HL-60 (cell line): Measurements from ENCODE around the gene CATSPER4.

Experiments
- SPI1 ChIP-seq: IDR thresholded peaks from 2 replicates; pipeline ENCODE4 v1.6.1; 2012; ENCODE audit warnings: low read depth, mild to moderate bottlenecking, borderline replicate concordance
- TF ChIP-seq, protein P1 (sequence below): IDR thresholded peaks from one replicate; pipeline ENCODE4 v1.5.1; 2011; ENCODE audit warnings: low read length, control low read depth, inconsistent platforms; ENCODE audit not compliant: insufficient read depth

DNA sequence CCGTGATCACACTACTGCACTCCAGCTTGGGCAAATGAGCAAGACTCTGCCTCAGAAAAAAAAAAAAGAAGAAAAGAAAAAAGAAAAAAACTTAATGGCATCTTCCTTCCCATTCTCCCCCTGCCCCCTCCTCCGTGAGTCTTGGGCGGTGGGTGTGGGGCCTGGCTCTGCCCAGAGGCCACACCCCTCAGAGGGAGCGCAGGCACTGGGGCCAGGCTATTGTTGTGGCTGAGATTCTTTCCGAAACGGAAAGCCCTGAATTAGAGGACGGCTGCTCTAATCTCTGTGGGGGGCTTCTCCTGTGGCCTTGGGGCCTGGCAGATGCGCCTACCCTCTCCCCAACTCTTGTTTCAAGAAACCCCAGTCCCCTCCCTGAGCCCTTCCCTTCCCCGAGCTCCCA lies 35.7 kb upstream of the CATSPER4 start:
- TF ChIP-seq, protein P1, sequence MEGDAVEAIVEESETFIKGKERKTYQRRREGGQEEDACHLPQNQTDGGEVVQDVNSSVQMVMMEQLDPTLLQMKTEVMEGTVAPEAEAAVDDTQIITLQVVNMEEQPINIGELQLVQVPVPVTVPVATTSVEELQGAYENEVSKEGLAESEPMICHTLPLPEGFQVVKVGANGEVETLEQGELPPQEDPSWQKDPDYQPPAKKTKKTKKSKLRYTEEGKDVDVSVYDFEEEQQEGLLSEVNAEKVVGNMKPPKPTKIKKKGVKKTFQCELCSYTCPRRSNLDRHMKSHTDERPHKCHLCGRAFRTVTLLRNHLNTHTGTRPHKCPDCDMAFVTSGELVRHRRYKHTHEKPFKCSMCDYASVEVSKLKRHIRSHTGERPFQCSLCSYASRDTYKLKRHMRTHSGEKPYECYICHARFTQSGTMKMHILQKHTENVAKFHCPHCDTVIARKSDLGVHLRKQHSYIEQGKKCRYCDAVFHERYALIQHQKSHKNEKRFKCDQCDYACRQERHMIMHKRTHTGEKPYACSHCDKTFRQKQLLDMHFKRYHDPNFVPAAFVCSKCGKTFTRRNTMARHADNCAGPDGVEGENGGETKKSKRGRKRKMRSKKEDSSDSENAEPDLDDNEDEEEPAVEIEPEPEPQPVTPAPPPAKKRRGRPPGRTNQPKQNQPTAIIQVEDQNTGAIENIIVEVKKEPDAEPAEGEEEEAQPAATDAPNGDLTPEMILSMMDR = no peak
- no peak for TF ChIP-seq SPI1
